ENCODE measurements around the gene PAEP. TPM values are rescaled to one million over a fixed set of nuclear protein-coding genes. Genes with fewer than 3 reads are reported as not detected.

The PAEP gene
- total and polyA plus RNA-seq, 12 donors = not detected

DNA sequence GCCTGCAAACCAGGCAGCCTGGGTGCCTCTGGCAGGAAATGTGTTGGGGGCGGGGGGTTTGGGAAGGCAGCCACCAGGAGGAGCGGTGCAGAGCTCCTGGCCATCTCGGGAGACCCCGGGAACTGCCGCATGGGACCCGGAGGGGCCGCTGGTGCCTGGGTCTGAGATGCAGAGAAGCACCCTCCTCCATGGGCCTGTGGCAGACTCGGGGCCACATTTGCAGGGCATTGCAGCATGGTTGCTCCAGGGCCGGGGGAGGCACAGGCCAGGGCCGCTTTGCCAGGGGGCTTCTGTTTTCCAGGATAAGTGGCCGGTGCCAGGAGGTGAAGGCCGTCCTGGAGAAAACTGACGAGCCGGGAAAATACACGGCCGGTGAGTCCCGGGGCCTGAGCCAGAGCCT lies 38.6 kb upstream of the PAEP start:
- intact Hi-C loops (cut with DNase I) = no loop called here
- Histone ChIP-seq H3K36me3 (no peaks in the 10 kb centered on the region), H3K9me3 (no peaks in the 10 kb centered on the region), H3K4me3 (no peak overlapping the region), H3K4me1 (no peaks in the 10 kb centered on the region), H3K27me3 (peaks cover 0 to 36% (median 23%) of the 10 kb centered on the region in 7 donors), H3K27ac (no peak overlapping the region)
- 66 to 69% methylated on average over 17 of the region's 17 CpGs for WGBS, 2 donors
- no peak for DNase-seq
- TF ChIP-seq, protein P1, sequence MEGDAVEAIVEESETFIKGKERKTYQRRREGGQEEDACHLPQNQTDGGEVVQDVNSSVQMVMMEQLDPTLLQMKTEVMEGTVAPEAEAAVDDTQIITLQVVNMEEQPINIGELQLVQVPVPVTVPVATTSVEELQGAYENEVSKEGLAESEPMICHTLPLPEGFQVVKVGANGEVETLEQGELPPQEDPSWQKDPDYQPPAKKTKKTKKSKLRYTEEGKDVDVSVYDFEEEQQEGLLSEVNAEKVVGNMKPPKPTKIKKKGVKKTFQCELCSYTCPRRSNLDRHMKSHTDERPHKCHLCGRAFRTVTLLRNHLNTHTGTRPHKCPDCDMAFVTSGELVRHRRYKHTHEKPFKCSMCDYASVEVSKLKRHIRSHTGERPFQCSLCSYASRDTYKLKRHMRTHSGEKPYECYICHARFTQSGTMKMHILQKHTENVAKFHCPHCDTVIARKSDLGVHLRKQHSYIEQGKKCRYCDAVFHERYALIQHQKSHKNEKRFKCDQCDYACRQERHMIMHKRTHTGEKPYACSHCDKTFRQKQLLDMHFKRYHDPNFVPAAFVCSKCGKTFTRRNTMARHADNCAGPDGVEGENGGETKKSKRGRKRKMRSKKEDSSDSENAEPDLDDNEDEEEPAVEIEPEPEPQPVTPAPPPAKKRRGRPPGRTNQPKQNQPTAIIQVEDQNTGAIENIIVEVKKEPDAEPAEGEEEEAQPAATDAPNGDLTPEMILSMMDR (IDR thresholded peaks at IDR 0.05) = no peak
- ATAC-seq = no peak

DNA sequence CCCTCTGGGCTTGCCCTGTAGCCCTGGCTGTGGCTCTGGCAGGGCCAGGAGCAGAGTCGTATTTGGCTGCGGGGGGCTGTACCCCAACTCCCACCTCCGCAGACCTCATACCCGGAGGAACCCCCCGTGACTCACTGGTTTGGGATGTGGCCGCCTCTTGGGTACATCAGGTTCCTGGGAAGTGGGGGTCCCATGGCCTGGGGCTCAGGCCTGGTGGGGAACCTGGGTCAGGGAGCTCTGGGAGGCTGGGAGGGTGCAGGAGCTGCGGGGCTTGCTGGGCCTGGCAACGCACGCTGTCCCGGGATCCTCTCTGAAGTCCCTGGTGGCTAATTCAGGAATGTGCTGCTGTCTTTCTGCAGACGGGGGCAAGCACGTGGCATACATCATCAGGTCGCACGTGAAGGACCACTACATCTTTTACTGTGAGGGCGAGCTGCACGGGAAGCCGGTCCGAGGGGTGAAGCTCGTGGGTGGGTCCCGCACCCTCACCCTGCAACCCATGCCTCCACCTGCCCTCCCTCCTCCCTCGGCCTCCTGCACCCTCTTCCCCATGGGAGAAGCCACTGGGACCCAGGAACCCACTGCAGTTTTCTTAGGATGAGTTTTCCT lies 37.9 kb upstream of the PAEP start:
- Histone ChIP-seq H3K36me3 (no peaks in the 10 kb centered on the region), H3K9me3 (no peaks in the 10 kb centered on the region), H3K4me3 (no peak overlapping the region), H3K4me1 (no peaks in the 10 kb centered on the region), H3K27me3 (peaks cover 0 to 36% (median 23%) of the 10 kb centered on the region in 7 donors), H3K27ac (no peak overlapping the region)
- TF ChIP-seq, protein P1 (IDR thresholded peaks at IDR 0.05) = no peak
- ATAC-seq (no peak), DNase-seq (no peak)
- WGBS, 2 donors = 64 to 67% methylated on average over 20 to 21 of the region's 21 CpGs
- intact Hi-C loops (cut with DNase I) = no loop called here

DNA sequence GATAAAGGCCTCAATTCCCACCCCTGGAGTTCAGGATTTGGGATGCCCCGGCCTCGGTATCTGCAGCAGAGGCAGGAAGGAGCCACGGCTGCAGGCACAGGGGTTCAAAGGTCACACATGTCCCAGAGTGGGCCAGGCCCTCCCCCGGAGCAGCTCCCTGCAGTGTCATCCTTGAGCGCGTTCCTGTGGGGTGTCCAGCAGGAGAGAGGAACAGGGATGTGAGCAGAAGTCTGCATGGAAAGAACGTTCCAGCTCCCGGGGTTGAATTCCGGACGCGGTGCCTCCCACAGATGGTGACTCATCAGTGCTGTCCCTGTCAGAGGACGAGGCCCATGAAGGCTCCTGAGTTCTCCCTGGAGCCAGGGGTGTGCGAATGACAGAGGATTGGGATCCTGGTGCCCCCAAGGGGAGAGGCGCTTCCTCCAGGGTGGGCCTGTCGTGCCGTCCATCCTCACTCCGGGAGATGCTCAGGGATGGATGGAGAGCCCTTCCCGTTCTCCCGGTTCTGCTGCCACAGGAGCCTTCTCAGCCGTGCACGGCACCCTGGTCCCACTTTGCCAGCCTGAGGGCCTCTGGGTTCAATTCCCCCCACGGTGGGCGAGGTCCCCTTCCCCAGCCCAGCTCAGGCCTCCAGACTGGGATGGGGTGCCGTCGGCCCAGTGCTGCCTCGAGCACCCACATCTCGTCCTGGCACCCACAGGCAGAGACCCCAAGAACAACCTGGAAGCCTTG lies 37.3 kb upstream of the PAEP start:
- H3K9me3 ChIP-seq = peaks cover 0 to 3% (median 0%) of the 10 kb centered on the region in 11 donors
- no peak for DNase-seq
- H3K36me3 ChIP-seq = no peaks in the 10 kb centered on the region
- H3K4me3 ChIP-seq = no peak overlapping the region
- no peaks in the 10 kb centered on the region for H3K4me1 ChIP-seq
- peaks cover 0 to 36% (median 23%) of the 10 kb centered on the region in 7 donors for H3K27me3 ChIP-seq
- peak in 5 of 8 donors; percentile 17 to 62 (median 32) for ATAC-seq
- WGBS, 2 donors = 60 to 64% methylated on average over 27 of the region's 27 CpGs
- H3K27ac ChIP-seq = no peak overlapping the region
- intact Hi-C loops (cut with DNase I) = no loop called here
- TF ChIP-seq, protein P1 (IDR thresholded peaks at IDR 0.05) = no peak

DNA sequence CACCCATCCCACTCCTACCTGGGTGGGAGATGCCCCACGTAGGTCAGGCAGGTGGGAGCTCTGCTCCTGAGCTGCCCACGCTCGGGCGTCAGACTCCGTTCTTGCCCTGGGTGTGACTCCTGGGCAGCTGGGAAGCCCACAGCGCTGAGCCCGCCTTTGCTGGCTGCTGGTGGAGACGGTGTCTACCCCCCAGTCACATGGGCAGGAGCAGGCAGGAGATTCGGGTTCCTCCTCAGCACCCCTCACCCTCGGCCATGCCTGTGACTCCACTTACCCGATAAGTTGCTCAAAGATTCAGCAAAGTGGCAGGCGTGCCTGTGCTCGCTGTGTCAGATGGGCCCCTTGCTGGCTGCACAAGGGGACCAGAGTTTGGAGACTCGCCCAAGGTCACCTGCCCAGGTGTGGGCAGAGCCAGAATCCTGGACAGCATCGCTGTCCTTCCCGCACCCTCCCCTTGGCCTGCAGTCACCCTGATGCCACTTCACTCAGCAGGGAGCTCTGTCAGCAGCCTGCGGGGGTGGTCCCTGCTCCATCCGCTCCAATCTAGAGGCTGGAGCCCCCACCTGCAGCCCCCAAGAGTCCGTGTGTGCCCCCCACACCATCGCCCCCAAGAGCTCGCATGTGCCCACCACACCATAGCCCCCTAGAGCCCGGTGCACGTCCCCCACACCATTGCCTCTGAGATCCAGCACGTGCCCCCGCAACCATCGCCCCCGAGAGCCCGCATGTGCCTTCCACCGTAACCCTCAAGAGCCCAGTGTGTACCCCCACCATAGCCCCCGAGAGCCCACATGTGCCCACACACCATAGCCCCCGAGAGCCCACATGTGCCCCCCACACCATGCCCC lies 36.1 kb upstream of the PAEP start:
- H3K4me1 ChIP-seq = no peaks in the 10 kb centered on the region
- ATAC-seq (peak in 1 of 8 donors; percentile 18), DNase-seq (no peak)
- no peak overlapping the region for H3K4me3 ChIP-seq
- peaks cover 0 to 9% (median 0%) of the 10 kb centered on the region in 11 donors for H3K9me3 ChIP-seq
- WGBS, 2 donors = 83 to 85% methylated on average over 31 of the region's 31 CpGs
- intact Hi-C loops (cut with DNase I) = no loop called here
- TF ChIP-seq, protein P1 (IDR thresholded peaks at IDR 0.05) = no peak
- no peak overlapping the region for H3K27ac ChIP-seq
- no peaks in the 10 kb centered on the region for H3K36me3 ChIP-seq
- peaks cover 0 to 40% (median 23%) of the 10 kb centered on the region in 7 donors for H3K27me3 ChIP-seq
